Measurements from ENCODE around the gene FBXL5.
A peak's percentile ranks its signal among the peaks of the same experiment; 100 is the strongest.

FBXL5 gene

DNA sequence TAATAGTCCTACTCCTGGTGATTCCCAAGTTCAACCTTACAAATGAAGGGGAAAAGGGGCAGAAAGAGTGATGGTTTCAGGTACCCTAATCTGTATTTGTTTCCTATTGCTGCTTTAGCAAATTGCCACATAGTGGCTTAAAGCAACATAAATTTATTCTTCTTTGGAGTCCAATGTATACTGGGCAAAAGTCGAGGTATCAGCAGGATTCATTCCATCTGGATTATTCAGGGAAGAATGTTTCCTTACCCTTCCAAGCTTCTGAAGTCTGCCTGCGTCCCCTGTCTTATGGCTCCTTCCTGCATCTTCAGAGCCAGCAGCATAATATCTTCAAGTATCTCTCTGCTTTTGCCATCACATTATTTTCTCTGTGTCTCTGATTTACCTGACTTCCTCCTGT, 37.4 kb upstream of the FBXL5 start:
- no peaks in the 10 kb centered on the region for H3K27me3 ChIP-seq (ENCODE audit: control insufficient read depth in 3 of 3, insufficient read depth in 3 of 3, low read depth in 1 of 3, low read length in 3 of 3)

DNA sequence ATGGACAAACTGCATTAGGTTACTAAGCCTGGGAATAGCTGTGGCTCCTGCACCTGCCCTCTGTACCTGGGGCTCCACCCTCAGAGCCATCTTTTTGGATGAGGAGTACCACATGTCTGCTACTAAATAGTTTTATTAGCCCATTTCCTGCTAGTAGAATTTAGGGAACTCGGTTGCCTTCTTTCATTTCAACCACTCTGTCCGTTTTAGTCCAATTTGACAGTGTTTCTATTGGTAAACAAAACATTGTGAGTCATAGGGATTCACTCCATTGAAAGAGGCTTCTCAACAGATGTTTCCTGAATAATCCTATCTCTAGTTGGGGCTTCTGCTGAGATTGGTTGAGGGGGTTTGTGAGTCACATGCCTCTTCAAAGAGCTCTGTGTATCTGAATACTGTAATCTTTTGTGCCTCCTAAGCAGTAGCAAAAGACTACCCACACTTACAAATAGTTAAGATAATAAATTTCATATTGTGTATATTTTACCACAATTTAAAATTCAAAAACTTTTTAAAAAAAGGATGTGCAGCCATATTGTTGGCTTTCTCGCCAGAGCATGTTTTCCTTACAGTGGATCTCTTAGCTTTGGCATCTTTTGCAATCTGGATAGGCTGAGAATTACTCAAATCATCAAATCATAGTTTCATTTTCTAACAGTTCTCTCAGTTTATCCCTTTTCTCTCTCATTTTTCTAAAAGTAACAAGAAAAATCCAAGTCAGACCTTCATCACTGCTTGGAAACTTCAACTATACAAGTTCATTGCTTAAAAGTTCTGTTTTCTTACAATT, 36.4 kb upstream of the FBXL5 start:
- H3K79me1 ChIP-seq (ENCODE audit: low read depth, low read length) = no peaks in the 10 kb centered on the region
- no peak overlapping the region for H3K14ac ChIP-seq (ENCODE audit: low read length)
- no peak overlapping the region for H3K4me3 ChIP-seq (ENCODE audit: low read length in 2 of 2)
- H3K23ac ChIP-seq (ENCODE audit: low read depth, low read length, poor library complexity) = no peak overlapping the region
- H3K36me3 ChIP-seq (replicated peaks in 1 of 2; ENCODE audit: control insufficient read depth in 2 of 2, insufficient read depth in 2 of 2, low read length in 2 of 2) = peaks cover 0 to 40% of the 10 kb centered on the region in 2 donors
- H3K4me2 ChIP-seq (ENCODE audit: insufficient read depth, low read length, poor library complexity, severe bottlenecking) = no peak overlapping the region
- no peak overlapping the region for H2BK5ac ChIP-seq (ENCODE audit: low read length)
- no peak overlapping the region for H3K18ac ChIP-seq (ENCODE audit: low read length)
- DNase-seq (ENCODE audit: low spot score) = no peak
- H4K8ac ChIP-seq (ENCODE audit: low read depth, low read length) = no peak overlapping the region
- WGBS, 2 donors (ENCODE audit: extremely low coverage in 2 of 2, insufficient read length in 2 of 2, insufficient replicate concordance in 1 of 2) = no CpG with 5 or more reads among the region's 3 CpGs
- no peak overlapping the region for H3K4ac ChIP-seq (ENCODE audit: low read length)
- no peak overlapping the region for H3K9ac ChIP-seq (ENCODE audit: low read depth, low read length, poor library complexity)
- H3K4me1 ChIP-seq (ENCODE audit: control insufficient read depth in 2 of 2, insufficient read depth in 1 of 2, low read depth in 1 of 2, low read length in 2 of 2) = peaks cover 11 to 13% of the 10 kb centered on the region in 2 donors
- no peak overlapping the region for H4K91ac ChIP-seq (ENCODE audit: low read depth, low read length, poor library complexity)
- no peak overlapping the region for H2AFZ ChIP-seq (ENCODE audit: low read length)
- H3K27ac ChIP-seq (replicated peaks; ENCODE audit: low read length) = peak overlapping the region; percentile 33
- H2AK5ac ChIP-seq (ENCODE audit: low read depth, low read length) = no peak overlapping the region
- no peak overlapping the region for H2BK12ac ChIP-seq (ENCODE audit: low read length)
- H3K9me3 ChIP-seq (replicated peaks in 1 of 2; ENCODE audit: control insufficient read depth in 2 of 2, insufficient read depth in 1 of 2, low read depth in 1 of 2, low read length in 2 of 2) = peaks cover 0 to 13% of the 10 kb centered on the region in 2 donors
- H2BK120ac ChIP-seq (ENCODE audit: low read depth, low read length) = no peak overlapping the region
- H2BK15ac ChIP-seq (ENCODE audit: low read length) = no peak overlapping the region
- H3K27me3 ChIP-seq (ENCODE audit: control insufficient read depth in 3 of 3, insufficient read depth in 3 of 3, low read depth in 1 of 3, low read length in 3 of 3) = no peaks in the 10 kb centered on the region

More for the DNA sequence above, 37.4 kb upstream of the FBXL5 start:
- H3K18ac ChIP-seq (ENCODE audit: low read length) = no peak overlapping the region
- no peak overlapping the region for H2AK5ac ChIP-seq (ENCODE audit: low read depth, low read length)
- no peak overlapping the region for H2BK12ac ChIP-seq (ENCODE audit: low read length)
- no peak overlapping the region for H3K23ac ChIP-seq (ENCODE audit: low read depth, low read length, poor library complexity)
- H3K4ac ChIP-seq (ENCODE audit: low read length) = no peak overlapping the region
- H3K14ac ChIP-seq (ENCODE audit: low read length) = no peak overlapping the region
- no peak overlapping the region for H4K8ac ChIP-seq (ENCODE audit: low read depth, low read length)
- no peak overlapping the region for H3K27ac ChIP-seq (replicated peaks; ENCODE audit: low read length)
- no peak overlapping the region for H3K4me3 ChIP-seq (ENCODE audit: low read length in 2 of 2)
- H2BK5ac ChIP-seq (ENCODE audit: low read length) = no peak overlapping the region
- peaks cover 0 to 30% of the 10 kb centered on the region in 2 donors for H3K36me3 ChIP-seq (replicated peaks in 1 of 2; ENCODE audit: control insufficient read depth in 2 of 2, insufficient read depth in 2 of 2, low read length in 2 of 2)
- H3K9ac ChIP-seq (ENCODE audit: low read depth, low read length, poor library complexity) = no peak overlapping the region
- no CpG with 5 or more reads among the region's 2 CpGs for WGBS, 2 donors (ENCODE audit: extremely low coverage in 2 of 2, insufficient read length in 2 of 2, insufficient replicate concordance in 1 of 2)
- peaks cover 0 to 13% of the 10 kb centered on the region in 2 donors for H3K9me3 ChIP-seq (replicated peaks in 1 of 2; ENCODE audit: control insufficient read depth in 2 of 2, insufficient read depth in 1 of 2, low read depth in 1 of 2, low read length in 2 of 2)
- H3K79me1 ChIP-seq (ENCODE audit: low read depth, low read length) = no peaks in the 10 kb centered on the region
- DNase-seq (ENCODE audit: low spot score) = no peak
- no peak overlapping the region for H2AFZ ChIP-seq (ENCODE audit: low read length)
- no peak overlapping the region for H3K4me2 ChIP-seq (ENCODE audit: insufficient read depth, low read length, poor library complexity, severe bottlenecking)
- H3K4me1 ChIP-seq (ENCODE audit: control insufficient read depth in 2 of 2, insufficient read depth in 1 of 2, low read depth in 1 of 2, low read length in 2 of 2) = peaks cover 11 to 13% of the 10 kb centered on the region in 2 donors
- H2BK15ac ChIP-seq (ENCODE audit: low read length) = no peak overlapping the region
- H2BK120ac ChIP-seq (ENCODE audit: low read depth, low read length) = no peak overlapping the region
- no peak overlapping the region for H4K91ac ChIP-seq (ENCODE audit: low read depth, low read length, poor library complexity)

DNA sequence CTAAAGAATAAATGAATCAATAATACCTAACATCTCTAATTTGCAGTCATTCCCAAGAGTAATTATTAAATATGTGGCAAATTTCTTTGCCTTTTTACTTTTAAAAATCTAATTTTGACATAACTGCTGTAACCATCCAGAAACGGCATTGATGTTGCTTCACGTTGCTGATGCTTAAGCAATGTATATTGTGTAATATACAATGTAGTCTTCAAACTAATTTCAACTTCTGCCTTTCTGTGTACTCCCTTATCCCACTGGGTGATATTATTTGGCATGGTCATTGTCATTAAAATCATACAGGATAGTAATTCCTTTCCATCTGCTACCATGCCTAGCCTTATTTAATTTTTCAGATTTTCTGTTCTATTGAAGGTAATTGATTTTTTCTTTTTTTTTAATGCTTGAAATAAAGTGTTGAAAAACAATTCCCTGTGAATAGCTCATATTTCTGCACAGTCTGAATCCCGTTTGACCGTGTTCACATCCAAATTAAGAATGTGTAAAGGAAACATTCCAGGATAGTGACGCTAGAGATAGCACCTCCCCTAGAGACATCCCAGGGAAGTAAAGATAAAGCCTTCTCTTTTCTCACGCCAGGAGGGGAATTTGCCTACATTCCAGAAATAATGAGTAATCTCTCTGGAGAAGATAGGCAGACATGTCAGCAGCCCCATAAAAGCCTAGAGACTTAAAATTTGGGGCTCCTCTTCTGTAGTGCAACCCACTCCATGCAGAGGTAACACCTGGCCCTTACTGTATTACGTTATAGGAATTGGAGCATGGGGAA, 35.1 kb upstream of the FBXL5 start:
- Histone ChIP-seq H3K18ac (ENCODE audit: low read length) (no peak overlapping the region), H3K27ac (replicated peaks; ENCODE audit: low read length) (peak overlapping the region; percentile 67), H2AFZ (ENCODE audit: low read length) (no peak overlapping the region), H3K4ac (ENCODE audit: low read length) (no peak overlapping the region), H2AK5ac (ENCODE audit: low read depth, low read length) (no peak overlapping the region), H3K36me3 (replicated peaks in 1 of 2; ENCODE audit: control insufficient read depth in 2 of 2, insufficient read depth in 2 of 2, low read length in 2 of 2) (peaks cover 2 to 53% of the 10 kb centered on the region in 2 donors), H4K8ac (ENCODE audit: low read depth, low read length) (no peak overlapping the region), H3K27me3 (ENCODE audit: control insufficient read depth in 3 of 3, insufficient read depth in 3 of 3, low read depth in 1 of 3, low read length in 3 of 3) (no peaks in the 10 kb centered on the region), H2BK120ac (ENCODE audit: low read depth, low read length) (no peak overlapping the region), H4K91ac (ENCODE audit: low read depth, low read length, poor library complexity) (no peak overlapping the region), H3K4me1 (ENCODE audit: control insufficient read depth in 2 of 2, insufficient read depth in 1 of 2, low read depth in 1 of 2, low read length in 2 of 2) (peaks cover 7 to 13% of the 10 kb centered on the region in 2 donors), H3K79me1 (ENCODE audit: low read depth, low read length) (no peaks in the 10 kb centered on the region), H3K14ac (ENCODE audit: low read length) (no peak overlapping the region), H3K4me3 (ENCODE audit: low read length in 2 of 2) (no peak overlapping the region), H2BK12ac (ENCODE audit: low read length) (no peak overlapping the region), H2BK15ac (ENCODE audit: low read length) (no peak overlapping the region), H3K23ac (ENCODE audit: low read depth, low read length, poor library complexity) (no peak overlapping the region), H2BK5ac (ENCODE audit: low read length) (no peak overlapping the region), H3K9ac (ENCODE audit: low read depth, low read length, poor library complexity) (no peak overlapping the region), H3K4me2 (ENCODE audit: insufficient read depth, low read length, poor library complexity, severe bottlenecking) (no peak overlapping the region), H3K9me3 (replicated peaks in 1 of 2; ENCODE audit: control insufficient read depth in 2 of 2, insufficient read depth in 1 of 2, low read depth in 1 of 2, low read length in 2 of 2) (peaks cover 0 to 13% of the 10 kb centered on the region in 2 donors)
- no CpG with 5 or more reads among the region's 7 CpGs for WGBS, 2 donors (ENCODE audit: extremely low coverage in 2 of 2, insufficient read length in 2 of 2, insufficient replicate concordance in 1 of 2)
- DNase-seq (ENCODE audit: low spot score) = peak; percentile 42

DNA sequence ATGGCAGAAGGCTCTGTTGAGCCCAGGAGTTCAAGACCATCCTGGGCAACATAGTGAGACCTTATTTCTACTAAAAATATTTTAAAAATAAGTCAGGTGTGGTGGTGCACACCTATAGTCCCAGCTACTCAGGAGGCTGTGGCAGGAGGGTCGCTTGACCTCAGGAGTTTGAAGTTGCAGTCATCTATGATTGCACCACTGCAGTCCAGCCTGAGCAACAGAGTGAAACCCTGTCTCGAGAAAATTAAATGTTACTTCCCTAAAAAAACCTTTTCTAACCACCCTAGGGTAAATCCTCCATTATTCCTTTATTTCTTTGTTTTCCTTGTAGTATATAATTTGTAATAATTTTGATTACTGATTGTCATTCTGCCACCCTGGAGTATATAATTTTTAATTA, 34.4 kb upstream of the FBXL5 start:
- H3K27me3 ChIP-seq (ENCODE audit: control insufficient read depth in 3 of 3, insufficient read depth in 3 of 3, low read depth in 1 of 3, low read length in 3 of 3) = no peaks in the 10 kb centered on the region
- no peak overlapping the region for H2BK12ac ChIP-seq (ENCODE audit: low read length)
- no peak overlapping the region for H2BK120ac ChIP-seq (ENCODE audit: low read depth, low read length)
- peaks cover 2 to 60% of the 10 kb centered on the region in 2 donors for H3K36me3 ChIP-seq (replicated peaks in 1 of 2; ENCODE audit: control insufficient read depth in 2 of 2, insufficient read depth in 2 of 2, low read length in 2 of 2)
- no peak overlapping the region for H3K14ac ChIP-seq (ENCODE audit: low read length)
- peaks cover 7 to 14% of the 10 kb centered on the region in 2 donors for H3K4me1 ChIP-seq (ENCODE audit: control insufficient read depth in 2 of 2, insufficient read depth in 1 of 2, low read depth in 1 of 2, low read length in 2 of 2)
- no CpG with 5 or more reads among the region's 2 CpGs for WGBS, 2 donors (ENCODE audit: extremely low coverage in 2 of 2, insufficient read length in 2 of 2, insufficient replicate concordance in 1 of 2)
- no peak overlapping the region for H2BK5ac ChIP-seq (ENCODE audit: low read length)
- H3K4me3 ChIP-seq (ENCODE audit: low read length in 2 of 2) = no peak overlapping the region
- no peak overlapping the region for H2BK15ac ChIP-seq (ENCODE audit: low read length)
- no peaks in the 10 kb centered on the region for H3K79me1 ChIP-seq (ENCODE audit: low read depth, low read length)
- no peak overlapping the region for H3K9ac ChIP-seq (ENCODE audit: low read depth, low read length, poor library complexity)
- no peak overlapping the region for H2AK5ac ChIP-seq (ENCODE audit: low read depth, low read length)
- no peak overlapping the region for H3K4ac ChIP-seq (ENCODE audit: low read length)
- no peak overlapping the region for H3K4me2 ChIP-seq (ENCODE audit: insufficient read depth, low read length, poor library complexity, severe bottlenecking)
- no peak overlapping the region for H3K18ac ChIP-seq (ENCODE audit: low read length)
- no peak overlapping the region for H3K23ac ChIP-seq (ENCODE audit: low read depth, low read length, poor library complexity)
- no peak overlapping the region for H4K91ac ChIP-seq (ENCODE audit: low read depth, low read length, poor library complexity)
- no peak overlapping the region for H4K8ac ChIP-seq (ENCODE audit: low read depth, low read length)
- no peak overlapping the region for H2AFZ ChIP-seq (ENCODE audit: low read length)
- H3K9me3 ChIP-seq (replicated peaks in 1 of 2; ENCODE audit: control insufficient read depth in 2 of 2, insufficient read depth in 1 of 2, low read depth in 1 of 2, low read length in 2 of 2) = peaks cover 0 to 7% of the 10 kb centered on the region in 2 donors
- H3K27ac ChIP-seq (replicated peaks; ENCODE audit: low read length) = no peak overlapping the region
- no peak for DNase-seq (ENCODE audit: low spot score)
